Trophoblast cell (in vitro differentiated cells and primary cell): Measurements from ENCODE around the gene COCH.

Experiments
- DNase-seq, 2 donors: peaks; one replicate each; pipeline ENCODE4 v3.0.0-alpha.2; 2016
- H2AFZ ChIP-seq: 2 replicates; pipeline ENCODE4 v1.6.1; 2013; ENCODE audit warnings: low read length, moderate library complexity, mild to moderate bottlenecking; ENCODE audit not compliant: insufficient read depth, poor library complexity
- H2AK5ac ChIP-seq: 2 replicates; pipeline ENCODE4 v1.6.1; 2013; ENCODE audit warnings: mild to moderate bottlenecking, low read length
- H2BK120ac ChIP-seq: 2 replicates; pipeline ENCODE4 v1.6.1; 2013; ENCODE audit warnings: low read length, mild to moderate bottlenecking, moderate library complexity; ENCODE audit not compliant: insufficient read depth, poor library complexity
- H2BK12ac ChIP-seq: 2 replicates; pipeline ENCODE4 v1.6.1; 2013; ENCODE audit warnings: mild to moderate bottlenecking, low read length, moderate library complexity
- H2BK5ac ChIP-seq: 2 replicates; pipeline ENCODE4 v1.6.1; 2013; ENCODE audit warnings: low read length, low read depth, moderate library complexity, mild to moderate bottlenecking; ENCODE audit not compliant: poor library complexity
- H3K14ac ChIP-seq: 2 replicates; pipeline ENCODE4 v1.6.1; 2013; ENCODE audit warnings: mild to moderate bottlenecking, low read length
- H3K18ac ChIP-seq: 2 replicates; pipeline ENCODE4 v1.6.1; 2013; ENCODE audit warnings: mild to moderate bottlenecking, low read length
- H3K23ac ChIP-seq: 2 replicates; pipeline ENCODE4 v1.6.1; 2013; ENCODE audit warnings: low read length
- H3K27ac ChIP-seq: 2 replicates; pipeline ENCODE4 v1.5.1; 2013; ENCODE audit warnings: low read depth, mild to moderate bottlenecking, inconsistent platforms, low read length, moderate library complexity
- H3K27me3 ChIP-seq: 2 replicates; pipeline ENCODE4 v1.6.1; 2013; ENCODE audit warnings: inconsistent platforms, mild to moderate bottlenecking, low read length, moderate library complexity; ENCODE audit not compliant: insufficient read depth
- H3K36me3 ChIP-seq, 2 experiments: 1 replicate in 1 of 2; 2 replicates in 1 of 2; pipeline ENCODE4 v1.6.1; 2013; ENCODE audit warnings: low read length in 2 of 2, mild to moderate bottlenecking in 2 of 2, moderate library complexity in 1 of 2; ENCODE audit not compliant: insufficient read depth in 2 of 2, control insufficient read depth in 1 of 2
- H3K4ac ChIP-seq: 2 replicates; pipeline ENCODE4 v1.6.1; 2013; ENCODE audit warnings: low read depth, mild to moderate bottlenecking, low read length, moderate library complexity
- H3K4me1 ChIP-seq, 2 experiments: 1 replicate in 1 of 2; 2 replicates in 1 of 2; pipeline ENCODE4 v1.6.1; 2013; ENCODE audit warnings: low read length in 2 of 2, mild to moderate bottlenecking in 2 of 2, moderate library complexity in 1 of 2; ENCODE audit not compliant: insufficient read depth in 2 of 2, control insufficient read depth in 1 of 2
- H3K4me2 ChIP-seq: 2 replicates; pipeline ENCODE4 v1.6.1; 2013; ENCODE audit warnings: inconsistent platforms, mild to moderate bottlenecking, low read length, moderate library complexity
- H3K4me3 ChIP-seq: 2 replicates; pipeline ENCODE4 v1.5.1; 2013; ENCODE audit warnings: mild to moderate bottlenecking, low read depth, low read length, inconsistent platforms
- H3K79me1 ChIP-seq: one replicate; pipeline ENCODE4 v1.6.1; 2013; ENCODE audit warnings: low read length
- H3K79me2 ChIP-seq: 2 replicates; pipeline ENCODE4 v1.6.1; 2013; ENCODE audit warnings: low read length, mild to moderate bottlenecking; ENCODE audit not compliant: control insufficient read depth, insufficient read depth, poor library complexity
- H3K9ac ChIP-seq: 2 replicates; pipeline ENCODE4 v1.6.1; 2013; ENCODE audit warnings: mild to moderate bottlenecking, low read length
- H3K9me3 ChIP-seq: 2 replicates; pipeline ENCODE4 v1.6.1; 2013; ENCODE audit warnings: low read depth, mild to moderate bottlenecking, control low read depth, inconsistent platforms, low read length; ENCODE audit not compliant: insufficient read depth
- H4K12ac ChIP-seq: 2 replicates; pipeline ENCODE4 v1.6.1; 2013; ENCODE audit warnings: low read depth, mild to moderate bottlenecking, low read length, moderate library complexity
- H4K8ac ChIP-seq: 2 replicates; pipeline ENCODE4 v1.6.1; 2013; ENCODE audit warnings: low read depth, mild to moderate bottlenecking, low read length, moderate library complexity
- H4K91ac ChIP-seq: one replicate; pipeline ENCODE4 v1.6.1; 2013; ENCODE audit warnings: low read depth, mild to moderate bottlenecking, low read length, moderate library complexity
- WGBS: extraction: QIAGEN DNeasy Blood & Tissue Kit; methylation state at CpG from one replicate; pipeline ENCODE4 v1.1.7; 2013; ENCODE audit warnings: missing lambda C conversion rate; ENCODE audit not compliant: insufficient read length, insufficient coverage; ENCODE audit errors: extremely low coverage; 5-methylcytosine and 5-hydroxymethylcytosine counted together

The COCH gene

DNA sequence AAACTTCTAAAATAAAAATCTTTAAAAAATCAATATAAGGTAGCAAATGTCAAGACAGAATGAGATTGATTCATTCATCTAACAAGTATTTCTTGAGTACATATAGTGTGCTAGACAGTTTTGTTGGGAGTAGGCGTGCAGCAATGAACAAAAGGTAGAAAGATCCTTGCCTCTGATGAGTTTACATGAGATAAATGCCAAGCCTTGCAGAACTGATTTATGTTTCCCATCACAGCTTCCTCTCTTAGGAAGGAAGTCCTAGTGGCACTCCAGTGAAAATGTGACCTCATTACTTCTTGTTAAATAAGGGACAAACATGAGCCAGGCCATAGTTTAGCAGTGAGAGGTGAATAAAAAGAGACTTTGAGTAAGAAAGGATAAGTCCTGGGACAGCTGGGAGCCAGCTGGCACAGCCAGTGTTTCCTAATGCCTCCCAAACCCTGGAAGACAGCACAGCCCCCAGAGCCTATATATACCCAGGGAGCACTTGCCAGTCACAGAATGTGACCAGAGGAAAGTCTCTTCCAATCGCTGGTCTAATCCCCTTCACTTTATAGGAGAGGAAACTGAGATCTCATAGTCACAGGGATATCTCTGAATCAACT lies 4.7 kb upstream of the COCH start:
- H4K8ac ChIP-seq = no peak overlapping the region
- no peak overlapping the region for H2BK5ac ChIP-seq
- H3K36me3 ChIP-seq = no peaks in the 10 kb centered on the region
- no peak overlapping the region for H2AFZ ChIP-seq
- no CpG with 5 or more reads among the region's 2 CpGs for WGBS
- H3K4me3 ChIP-seq = no peak overlapping the region
- no peaks in the 10 kb centered on the region for H3K79me2 ChIP-seq
- no peaks in the 10 kb centered on the region for H3K9me3 ChIP-seq
- no peak overlapping the region for H3K4ac ChIP-seq
- H4K91ac ChIP-seq = no peak overlapping the region
- no peak overlapping the region for H2AK5ac ChIP-seq
- H2BK120ac ChIP-seq = no peak overlapping the region
- H3K18ac ChIP-seq = no peak overlapping the region
- peaks cover 14% of the 10 kb centered on the region for H3K27me3 ChIP-seq
- no peaks in the 10 kb centered on the region for H3K79me1 ChIP-seq
- no peak overlapping the region for H2BK12ac ChIP-seq
- H3K27ac ChIP-seq = no peak overlapping the region
- no peak overlapping the region for H3K14ac ChIP-seq
- no peak overlapping the region for H3K4me2 ChIP-seq
- H3K4me1 ChIP-seq = peaks cover 2 to 5% of the 10 kb centered on the region in 2 experiments
- no peak overlapping the region for H4K12ac ChIP-seq
- DNase-seq = no peak
- no peak overlapping the region for H3K23ac ChIP-seq
- no peak overlapping the region for H3K9ac ChIP-seq

- no peak overlapping the region for H3K4me2 ChIP-seq
- H3K79me1 ChIP-seq = no peaks in the 10 kb centered on the region
- DNase-seq = no peak
- peaks cover 9 to 13% of the 10 kb centered on the region in 2 experiments for H3K4me1 ChIP-seq
- WGBS = no CpG with 5 or more reads among the region's 1 CpG
- no peak overlapping the region for H3K9ac ChIP-seq
- no peaks in the 10 kb centered on the region for H3K79me2 ChIP-seq
- no peak overlapping the region for H2BK12ac ChIP-seq
- H3K27me3 ChIP-seq = peaks cover 26% of the 10 kb centered on the region
- H3K36me3 ChIP-seq = no peaks in the 10 kb centered on the region
- no peak overlapping the region for H2AK5ac ChIP-seq
- H2BK5ac ChIP-seq = no peak overlapping the region
- no peak overlapping the region for H2BK120ac ChIP-seq
- H3K9me3 ChIP-seq = peaks cover 2% of the 10 kb centered on the region
- H3K23ac ChIP-seq = no peak overlapping the region
- H3K27ac ChIP-seq = no peak overlapping the region
- no peak overlapping the region for H4K8ac ChIP-seq
- H3K18ac ChIP-seq = no peak overlapping the region
- H2AFZ ChIP-seq = no peak overlapping the region
- no peak overlapping the region for H4K12ac ChIP-seq
- H3K4ac ChIP-seq = no peak overlapping the region
- H4K91ac ChIP-seq = no peak overlapping the region
- H3K4me3 ChIP-seq = no peak overlapping the region
- H3K14ac ChIP-seq = no peak overlapping the region
These were observed 1.8 kb upstream of the COCH start for GRCh38 chr14:30872602-30873001.

GRCh38 chr14:30873308-30874119 lies 845 bp upstream of the COCH start:
- Histone ChIP-seq H2AK5ac (no peak overlapping the region), H3K4me1 (peaks cover 9 to 13% of the 10 kb centered on the region in 2 experiments)

GRCh38 chr14:30874999-30875787 lies 834 bp downstream of the COCH start:
- H3K27me3 ChIP-seq = peaks cover 26% of the 10 kb centered on the region
- no peak overlapping the region for H3K9ac ChIP-seq
- no peak overlapping the region for H3K4ac ChIP-seq
- no peak overlapping the region for H2BK5ac ChIP-seq
- DNase-seq = no peak
- H3K23ac ChIP-seq = no peak overlapping the region
- no peak overlapping the region for H2BK12ac ChIP-seq
- H3K36me3 ChIP-seq = no peaks in the 10 kb centered on the region
- H2AFZ ChIP-seq = peak overlapping the region; percentile 56
- no peak overlapping the region for H2AK5ac ChIP-seq
- peak overlapping the region; percentile 69 for H3K4me3 ChIP-seq
- no peak overlapping the region for H3K27ac ChIP-seq
- peaks cover 9 to 13% of the 10 kb centered on the region in 2 experiments for H3K4me1 ChIP-seq
- peak overlapping the region; percentile 95 for H3K4me2 ChIP-seq
- no peak overlapping the region for H2BK120ac ChIP-seq
- H3K14ac ChIP-seq = no peak overlapping the region
- H3K79me1 ChIP-seq = no peaks in the 10 kb centered on the region
- no peak overlapping the region for H4K8ac ChIP-seq
- H3K9me3 ChIP-seq = peaks cover 2% of the 10 kb centered on the region
- no CpG with 5 or more reads among the region's 48 CpGs for WGBS
- H3K18ac ChIP-seq = no peak overlapping the region
- no peaks in the 10 kb centered on the region for H3K79me2 ChIP-seq
- H4K12ac ChIP-seq = no peak overlapping the region
- H4K91ac ChIP-seq = no peak overlapping the region

More at GRCh38 chr14:30873308-30874119, 845 bp upstream of the COCH start:
- no peak overlapping the region for H3K18ac ChIP-seq
- no peak overlapping the region for H3K27ac ChIP-seq
- no peak overlapping the region for H4K91ac ChIP-seq
- no peaks in the 10 kb centered on the region for H3K79me2 ChIP-seq
- no peak overlapping the region for H2BK5ac ChIP-seq
- H3K4me3 ChIP-seq = no peak overlapping the region
- H3K27me3 ChIP-seq = peaks cover 26% of the 10 kb centered on the region
- H2BK120ac ChIP-seq = no peak overlapping the region
- H3K23ac ChIP-seq = no peak overlapping the region
- peaks cover 2% of the 10 kb centered on the region for H3K9me3 ChIP-seq
- H3K4me2 ChIP-seq = peak overlapping the region; percentile 95
- H2BK12ac ChIP-seq = no peak overlapping the region
- no peak overlapping the region for H4K8ac ChIP-seq
- H4K12ac ChIP-seq = no peak overlapping the region
- H3K36me3 ChIP-seq = no peaks in the 10 kb centered on the region
- WGBS = no CpG with 5 or more reads among the region's 20 CpGs
- no peak overlapping the region for H3K4ac ChIP-seq
- no peak overlapping the region for H3K9ac ChIP-seq
- DNase-seq = no peak
- H3K14ac ChIP-seq = no peak overlapping the region
- H2AFZ ChIP-seq = no peak overlapping the region
- H3K79me1 ChIP-seq = no peaks in the 10 kb centered on the region
